Liver (tissue), 9 donors: ENCODE results near the gene ARFGAP3. TPM values are rescaled to one million over a fixed set of nuclear protein-coding genes. Genes with fewer than 3 reads are reported as not detected.

Source experiments
- DNase-seq: peaks from one replicate; pipeline ENCODE4 v3.0.0-alpha.2; 2017; ENCODE audit warnings: low spot score
- H3K27ac ChIP-seq, 2 donors: one replicate each; pipeline ENCODE4 v1.7.0; 2013; ENCODE audit warnings: inconsistent platforms in 2 of 2, low read length in 2 of 2, control low read depth in 1 of 2, low read depth in 1 of 2, mild to moderate bottlenecking in 1 of 2
- H3K27me3 ChIP-seq, 4 donors: one replicate each; pipeline versions ENCODE4 v1.6.1 to v1.7.0; 2013; ENCODE audit warnings: low read length in 3 of 4, inconsistent platforms in 1 of 4, mild to moderate bottlenecking in 1 of 4, moderate library complexity in 1 of 4; ENCODE audit not compliant: control insufficient read depth in 4 of 4, insufficient read depth in 4 of 4
- H3K36me3 ChIP-seq, 4 donors: one replicate each; pipeline versions ENCODE4 v1.6.1 to v1.7.0; 2013; ENCODE audit warnings: low read length in 3 of 4, mild to moderate bottlenecking in 3 of 4, low read depth in 1 of 4, moderate library complexity in 1 of 4; ENCODE audit not compliant: control insufficient read depth in 4 of 4, insufficient read depth in 3 of 4
- H3K4me1 ChIP-seq, 4 donors: one replicate each; pipeline versions ENCODE4 v1.6.1 to v1.7.0; 2013; ENCODE audit warnings: low read length in 3 of 4, mild to moderate bottlenecking in 3 of 4, moderate library complexity in 1 of 4; ENCODE audit not compliant: control insufficient read depth in 4 of 4, insufficient read depth in 4 of 4
- H3K4me3 ChIP-seq, 3 donors: one replicate each; pipeline versions ENCODE4 v1.6.1 to v1.7.0; 2013; ENCODE audit warnings: low read length in 3 of 3, control low read depth in 1 of 3, low read depth in 1 of 3, mild to moderate bottlenecking in 1 of 3
- H3K9ac ChIP-seq, 2 donors: one replicate each; pipeline ENCODE4 v1.7.0; 2013; ENCODE audit warnings: low read length in 2 of 2, mild to moderate bottlenecking in 2 of 2, moderate library complexity in 2 of 2, control low read depth in 1 of 2, low read depth in 1 of 2
- H3K9me3 ChIP-seq, 4 donors: one replicate each; pipeline versions ENCODE4 v1.6.1 to v1.7.0; 2013; ENCODE audit warnings: low read length in 3 of 4; ENCODE audit not compliant: control insufficient read depth in 4 of 4
- CTCF ChIP-seq: fragments of 150-350 bp; IDR thresholded peaks from 2 replicates; pipeline ENCODE4 v1.5.1; 2017; ENCODE audit warnings: improper control_type of control experiment, low read depth, low read length; ENCODE audit not compliant: missing input control
- EGR1 ChIP-seq, 2 donors: IDR thresholded peaks; 2 replicates each; pipeline ENCODE4 v1.6.1; 2016 to 2018; ENCODE audit warnings: antibody characterized with exemption in 2 of 2, low read depth in 2 of 2
- FOXA1 ChIP-seq: IDR thresholded peaks from 2 replicates; pipeline ENCODE4 v1.6.1; 2016; ENCODE audit warnings: antibody characterized with exemption
- FOXA2 ChIP-seq: IDR thresholded peaks from 2 replicates; pipeline ENCODE4 v1.6.1; 2016; ENCODE audit warnings: antibody characterized with exemption
- GABPA ChIP-seq, 2 donors: IDR thresholded peaks in 1 of 2; conservative IDR thresholded peaks in 1 of 2; 2 replicates each; pipeline ENCODE4 v1.6.1; 2016; ENCODE audit warnings: antibody characterized with exemption in 2 of 2, mild to moderate bottlenecking in 1 of 2, moderate library complexity in 1 of 2
- HNF4A ChIP-seq, 2 donors: conservative IDR thresholded peaks; 2 replicates each; pipeline ENCODE4 v1.6.1; 2016; ENCODE audit warnings: antibody characterized with exemption in 2 of 2, mild to moderate bottlenecking in 2 of 2
- HNF4G ChIP-seq: IDR thresholded peaks from 2 replicates; pipeline ENCODE4 v1.6.1; 2016; ENCODE audit warnings: antibody characterized with exemption
- JUND ChIP-seq, 2 donors: IDR thresholded peaks; 2 replicates each; pipeline ENCODE4 v1.6.1; 2016; ENCODE audit warnings: antibody characterized with exemption in 2 of 2
- NR2F2 ChIP-seq: IDR thresholded peaks from 2 replicates; pipeline ENCODE4 v1.6.1; 2016; ENCODE audit warnings: antibody characterized with exemption
- RAD21 ChIP-seq, 2 donors: IDR thresholded peaks; 2 replicates each; pipeline ENCODE4 v1.6.1; 2016; ENCODE audit warnings: antibody characterized with exemption in 2 of 2, mild to moderate bottlenecking in 2 of 2
- RXRA ChIP-seq, 2 donors: IDR thresholded peaks; 2 replicates each; pipeline ENCODE4 v1.6.1; 2017 to 2018; ENCODE audit warnings: antibody characterized with exemption in 2 of 2, mild to moderate bottlenecking in 1 of 2
- SP1 ChIP-seq: IDR thresholded peaks from 2 replicates; pipeline ENCODE4 v1.6.1; 2018; ENCODE audit warnings: antibody characterized with exemption, mild to moderate bottlenecking
- TAF1 ChIP-seq: conservative IDR thresholded peaks from 2 replicates; pipeline ENCODE4 v1.6.1; 2016; ENCODE audit warnings: antibody characterized with exemption, mild to moderate bottlenecking
- YY1 ChIP-seq: IDR thresholded peaks from 2 replicates; pipeline ENCODE4 v1.6.1; 2016; ENCODE audit warnings: antibody characterized with exemption, mild to moderate bottlenecking
- ZBTB33 ChIP-seq: IDR thresholded peaks from 2 replicates; pipeline ENCODE4 v1.6.1; 2016; ENCODE audit warnings: antibody characterized with exemption
- WGBS: extraction: QIAGEN DNeasy Blood & Tissue Kit; methylation state at CpG from one replicate; pipeline ENCODE4 v1.1.7; 2013; 5-methylcytosine and 5-hydroxymethylcytosine counted together
- polyA plus RNA-seq, 2 donors: library from polyadenylated mRNA; stranded (reverse) in 1 of 2; unstranded in 1 of 2; fragments of 200-250 nt in 1 of 2; fragments of >200 nt in 1 of 2; fragmentation: Nextera tagmentation in 1 of 2; extraction: Ambion mirVana in 1 of 2; gene quantifications; one replicate each; pipeline versions ENCODE4 v1.2.1 to v1.2.3, GENCODE V29; 2013 to 2015
- total RNA-seq, 2 donors: library from RNA; depleted of rRNA; stranded (reverse); fragments of >200 nt; gene quantifications; one replicate each; pipeline ENCODE4 v1.2.3, GENCODE V29; 2014
- TF ChIP-seq, protein P1 (sequence below): IDR thresholded peaks from 2 replicates; pipeline ENCODE4 v1.6.1; 2016; ENCODE audit warnings: antibody characterized with exemption
- TF ChIP-seq, protein P2 (sequence below): IDR thresholded peaks from 2 replicates; pipeline ENCODE4 v1.6.1; 2016; ENCODE audit warnings: antibody characterized with exemption, mild to moderate bottlenecking
- TF ChIP-seq, protein P3 (sequence below): IDR thresholded peaks from 2 replicates; pipeline ENCODE4 v1.6.1; 2016; ENCODE audit warnings: antibody characterized with exemption
- donor health status: healthy.
- donor health status: healthy.
- donor health status: healthy.
- donor health status: healthy.
- donor health status: healthy.

The ARFGAP3 gene
- total and polyA plus RNA-seq, 4 donors, result 18.2 to 55.1 (median 27.5) TPM

DNA sequence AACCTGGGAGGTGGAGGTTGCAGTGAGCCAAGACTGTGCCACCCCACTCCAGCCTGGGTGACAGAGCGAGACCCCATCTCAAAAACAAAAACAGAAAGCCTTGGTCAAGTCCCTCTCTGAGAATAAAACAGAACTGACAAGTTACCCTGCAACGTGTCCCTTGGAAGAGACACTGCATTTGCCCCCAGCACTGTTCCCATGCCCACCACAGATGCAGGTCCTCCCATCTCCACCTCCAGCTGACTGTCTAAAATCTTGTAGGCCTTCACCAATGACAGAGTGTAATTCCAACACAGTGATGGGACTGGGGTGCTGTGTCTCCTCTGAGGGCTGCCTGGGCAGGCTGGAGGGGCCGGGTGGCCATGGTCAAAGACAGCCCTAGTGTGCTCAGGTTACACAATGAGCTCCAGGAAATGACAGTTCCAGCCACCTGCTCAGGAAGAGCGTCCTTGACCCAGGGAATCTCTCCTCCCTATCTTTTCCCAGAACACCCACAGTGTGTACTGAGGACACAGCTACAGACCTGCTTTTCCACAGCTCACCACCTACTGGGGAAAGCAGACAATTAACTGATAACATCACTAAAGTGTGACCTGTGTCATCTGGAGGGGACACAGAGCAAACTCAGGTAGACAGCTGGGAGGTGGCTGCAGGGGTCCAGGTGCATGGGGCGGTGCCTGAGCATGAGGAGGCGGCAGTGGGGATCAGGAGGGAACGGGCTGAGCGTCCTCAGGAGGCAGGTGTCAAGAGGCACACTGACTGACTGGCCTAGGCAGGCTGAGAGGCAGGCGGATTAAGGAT, 56.4 kb downstream of the ARFGAP3 start:
- Histone ChIP-seq H3K36me3 (peaks cover 11 to 46% (median 20%) of the 10 kb centered on the region in 4 donors), H3K9ac (no peak overlapping the region), H3K27me3 (no peaks in the 10 kb centered on the region), H3K9me3 (no peaks in the 10 kb centered on the region), H3K27ac (no peak overlapping the region), H3K4me1 (peaks cover 3 to 9% (median 8%) of the 10 kb centered on the region in 4 donors), H3K4me3 (no peak overlapping the region)
- WGBS, result 91% methylated on average over 9 of the region's 9 CpGs
- TF ChIP-seq FOXA1 (no peak), GABPA (IDR thresholded peaks at IDR 0.05 in 1 of 2, conservative IDR thresholded peaks at IDR 0.05 in 1 of 2) (no peak), HNF4A (conservative IDR thresholded peaks at IDR 0.05) (peak; percentile 76 to 79), TAF1 (no peak), YY1 (peak; percentile 12), RAD21 (IDR thresholded peaks at IDR 0.05) (peak in 1 of 2 donors; percentile 71), ZBTB33 (no peak), HNF4G (peak; percentile 22), JUND (IDR thresholded peaks at IDR 0.05) (peak in 1 of 2 donors; percentile 62), RXRA (IDR thresholded peaks at IDR 0.05) (peak; percentile 88 to 93), CTCF (peak; percentile 13), EGR1 (IDR thresholded peaks at IDR 0.05; ENCODE audit: low read depth in 2 of 2) (peak in 1 of 2 donors; percentile 27), SP1 (peak; percentile 88), FOXA2 (peak; percentile 55), NR2F2 (peak; percentile 38)
- TF ChIP-seq, protein P1, sequence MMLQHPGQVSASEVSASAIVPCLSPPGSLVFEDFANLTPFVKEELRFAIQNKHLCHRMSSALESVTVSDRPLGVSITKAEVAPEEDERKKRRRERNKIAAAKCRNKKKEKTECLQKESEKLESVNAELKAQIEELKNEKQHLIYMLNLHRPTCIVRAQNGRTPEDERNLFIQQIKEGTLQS, result no peak
- TF ChIP-seq, protein P2, sequence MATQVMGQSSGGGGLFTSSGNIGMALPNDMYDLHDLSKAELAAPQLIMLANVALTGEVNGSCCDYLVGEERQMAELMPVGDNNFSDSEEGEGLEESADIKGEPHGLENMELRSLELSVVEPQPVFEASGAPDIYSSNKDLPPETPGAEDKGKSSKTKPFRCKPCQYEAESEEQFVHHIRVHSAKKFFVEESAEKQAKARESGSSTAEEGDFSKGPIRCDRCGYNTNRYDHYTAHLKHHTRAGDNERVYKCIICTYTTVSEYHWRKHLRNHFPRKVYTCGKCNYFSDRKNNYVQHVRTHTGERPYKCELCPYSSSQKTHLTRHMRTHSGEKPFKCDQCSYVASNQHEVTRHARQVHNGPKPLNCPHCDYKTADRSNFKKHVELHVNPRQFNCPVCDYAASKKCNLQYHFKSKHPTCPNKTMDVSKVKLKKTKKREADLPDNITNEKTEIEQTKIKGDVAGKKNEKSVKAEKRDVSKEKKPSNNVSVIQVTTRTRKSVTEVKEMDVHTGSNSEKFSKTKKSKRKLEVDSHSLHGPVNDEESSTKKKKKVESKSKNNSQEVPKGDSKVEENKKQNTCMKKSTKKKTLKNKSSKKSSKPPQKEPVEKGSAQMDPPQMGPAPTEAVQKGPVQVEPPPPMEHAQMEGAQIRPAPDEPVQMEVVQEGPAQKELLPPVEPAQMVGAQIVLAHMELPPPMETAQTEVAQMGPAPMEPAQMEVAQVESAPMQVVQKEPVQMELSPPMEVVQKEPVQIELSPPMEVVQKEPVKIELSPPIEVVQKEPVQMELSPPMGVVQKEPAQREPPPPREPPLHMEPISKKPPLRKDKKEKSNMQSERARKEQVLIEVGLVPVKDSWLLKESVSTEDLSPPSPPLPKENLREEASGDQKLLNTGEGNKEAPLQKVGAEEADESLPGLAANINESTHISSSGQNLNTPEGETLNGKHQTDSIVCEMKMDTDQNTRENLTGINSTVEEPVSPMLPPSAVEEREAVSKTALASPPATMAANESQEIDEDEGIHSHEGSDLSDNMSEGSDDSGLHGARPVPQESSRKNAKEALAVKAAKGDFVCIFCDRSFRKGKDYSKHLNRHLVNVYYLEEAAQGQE, result no peak
- TF ChIP-seq, protein P3, sequence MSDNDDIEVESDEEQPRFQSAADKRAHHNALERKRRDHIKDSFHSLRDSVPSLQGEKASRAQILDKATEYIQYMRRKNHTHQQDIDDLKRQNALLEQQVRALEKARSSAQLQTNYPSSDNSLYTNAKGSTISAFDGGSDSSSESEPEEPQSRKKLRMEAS, result no peak
- DNase-seq, result no peak
